Esophagus muscularis mucosa (tissue), 4 donors: Measurements from ENCODE around the gene SLC6A18. TPM values are rescaled to one million over a fixed set of nuclear protein-coding genes. Genes with fewer than 3 reads are reported as not detected.

Experiments
- DNase-seq: peaks from one replicate; pipeline ENCODE4 v3.0.0-alpha.2; 2017; ENCODE audit errors: extremely low spot score
- H3K27ac ChIP-seq, 4 donors: fragments of 200-600 bp; sonication (generic); replicated peaks in 1 of 4; 1 replicate in 3 of 4; 2 replicates in 1 of 4; pipeline ENCODE4 v1.5.1; 2016 to 2019; ENCODE audit warnings: mild to moderate bottlenecking in 1 of 4
- H3K27me3 ChIP-seq, 4 donors: fragments of 200-600 bp; sonication (generic); one replicate each; pipeline versions ENCODE4 v1.5.1 to v1.6.0; 2016 to 2019
- H3K36me3 ChIP-seq, 4 donors: fragments of 200-600 bp; sonication (generic); one replicate each; pipeline ENCODE4 v1.5.1; 2016 to 2019
- H3K4me1 ChIP-seq, 4 donors: fragments of 200-600 bp; sonication (generic); one replicate each; pipeline ENCODE4 v1.5.1; 2016 to 2019
- H3K4me3 ChIP-seq, 4 donors: fragments of 200-600 bp; sonication (generic); 1 replicate in 2 of 4; 2 replicates in 2 of 4; pipeline ENCODE4 v1.5.1; 2016 to 2019; ENCODE audit warnings: mild to moderate bottlenecking in 4 of 4, moderate library complexity in 1 of 4
- H3K9me3 ChIP-seq, 4 donors: fragments of 200-600 bp; sonication (generic); 1 replicate in 3 of 4; 2 replicates in 1 of 4; pipeline ENCODE4 v1.5.1; 2016 to 2019
- EP300 ChIP-seq: sonication (generic); formaldehyde crosslinking; IDR thresholded peaks from one replicate; pipeline ENCODE4 v1.6.1; 2017; ENCODE audit warnings: antibody characterized with exemption
- POLR2A ChIP-seq: fragments of 450-650 bp; IDR thresholded peaks from one replicate; pipeline ENCODE4 v1.6.1; 2017; ENCODE audit warnings: antibody characterized with exemption, moderate library complexity, mild to moderate bottlenecking, low read depth
- POLR2AphosphoS5 ChIP-seq, 2 donors: sonication (generic); formaldehyde crosslinking; IDR thresholded peaks; one replicate each; pipeline ENCODE4 v1.6.1; 2017; ENCODE audit warnings: antibody characterized with exemption in 2 of 2
- WGBS: methylation state at CpG from one replicate; pipeline ENCODE4 v1.1.5; 2018; 5-methylcytosine and 5-hydroxymethylcytosine counted together
- intact Hi-C: fragments of 100-400 bp; cut with DNase I; formaldehyde crosslinking; loops from one replicate; pipeline ENCODE4 v1.15.1; 2023
- total RNA-seq, 4 donors: library from RNA; depleted of rRNA; stranded (reverse); fragments of >200 nt; gene quantifications; one replicate each; pipeline versions ENCODE4 v1.1.0 to v1.2.1, GENCODE V29; 2016
- TF ChIP-seq, protein P1 (sequence below), 3 experiments: fragments of 200-600 bp in 2 of 3; fragments of 450-650 bp in 1 of 3; sonication (generic) in 2 of 3; IDR thresholded peaks; one replicate each; pipeline ENCODE4 v1.5.1; 2017 to 2019; ENCODE audit warnings: antibody characterized with exemption in 3 of 3, mild to moderate bottlenecking in 2 of 3, moderate library complexity in 1 of 3

The SLC6A18 gene
- total RNA-seq, 4 donors from 2014 or later: not detected

GRCh38 chr5:1216918-1217295 is 8.3 kb upstream of the SLC6A18 start:
- intact Hi-C loops: no loop called here
- H3K27me3 ChIP-seq: peaks cover 0 to 71% (median 0%) of the 10 kb centered on the region in 4 donors
- WGBS: 79% methylated on average over 17 of the region's 18 CpGs
- H3K4me1 ChIP-seq: no peaks in the 10 kb centered on the region
- no peak for TF ChIP-seq POLR2AphosphoS5 (IDR thresholded peaks at IDR 0.05)
- TF ChIP-seq POLR2A: no peak
- TF ChIP-seq, protein P1, sequence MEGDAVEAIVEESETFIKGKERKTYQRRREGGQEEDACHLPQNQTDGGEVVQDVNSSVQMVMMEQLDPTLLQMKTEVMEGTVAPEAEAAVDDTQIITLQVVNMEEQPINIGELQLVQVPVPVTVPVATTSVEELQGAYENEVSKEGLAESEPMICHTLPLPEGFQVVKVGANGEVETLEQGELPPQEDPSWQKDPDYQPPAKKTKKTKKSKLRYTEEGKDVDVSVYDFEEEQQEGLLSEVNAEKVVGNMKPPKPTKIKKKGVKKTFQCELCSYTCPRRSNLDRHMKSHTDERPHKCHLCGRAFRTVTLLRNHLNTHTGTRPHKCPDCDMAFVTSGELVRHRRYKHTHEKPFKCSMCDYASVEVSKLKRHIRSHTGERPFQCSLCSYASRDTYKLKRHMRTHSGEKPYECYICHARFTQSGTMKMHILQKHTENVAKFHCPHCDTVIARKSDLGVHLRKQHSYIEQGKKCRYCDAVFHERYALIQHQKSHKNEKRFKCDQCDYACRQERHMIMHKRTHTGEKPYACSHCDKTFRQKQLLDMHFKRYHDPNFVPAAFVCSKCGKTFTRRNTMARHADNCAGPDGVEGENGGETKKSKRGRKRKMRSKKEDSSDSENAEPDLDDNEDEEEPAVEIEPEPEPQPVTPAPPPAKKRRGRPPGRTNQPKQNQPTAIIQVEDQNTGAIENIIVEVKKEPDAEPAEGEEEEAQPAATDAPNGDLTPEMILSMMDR (IDR thresholded peaks at IDR 0.05): no peak
- peaks cover 0 to 9% (median 3%) of the 10 kb centered on the region in 4 donors for H3K9me3 ChIP-seq
- no peak overlapping the region for H3K4me3 ChIP-seq
- H3K36me3 ChIP-seq: no peaks in the 10 kb centered on the region
- no peak overlapping the region for H3K27ac ChIP-seq
- no peak for DNase-seq

- Histone ChIP-seq H3K27me3 (peaks cover 0 to 71% (median 0%) of the 10 kb centered on the region in 4 donors), H3K9me3 (peaks cover 0 to 9% (median 3%) of the 10 kb centered on the region in 4 donors), H3K4me3 (no peak overlapping the region), H3K36me3 (no peaks in the 10 kb centered on the region), H3K27ac (no peak overlapping the region), H3K4me1 (no peaks in the 10 kb centered on the region)
- no peak for DNase-seq
- intact Hi-C loops: no loop called here
- TF ChIP-seq POLR2AphosphoS5 (IDR thresholded peaks at IDR 0.05): no peak
- TF ChIP-seq POLR2A: no peak
- TF ChIP-seq EP300: no peak
- TF ChIP-seq, protein P1 (IDR thresholded peaks at IDR 0.05): no peak
- WGBS: 58% methylated on average over 22 of the region's 24 CpGs
These were observed 7.5 kb upstream of the SLC6A18 start for GRCh38 chr5:1217596-1218206.

DNA sequence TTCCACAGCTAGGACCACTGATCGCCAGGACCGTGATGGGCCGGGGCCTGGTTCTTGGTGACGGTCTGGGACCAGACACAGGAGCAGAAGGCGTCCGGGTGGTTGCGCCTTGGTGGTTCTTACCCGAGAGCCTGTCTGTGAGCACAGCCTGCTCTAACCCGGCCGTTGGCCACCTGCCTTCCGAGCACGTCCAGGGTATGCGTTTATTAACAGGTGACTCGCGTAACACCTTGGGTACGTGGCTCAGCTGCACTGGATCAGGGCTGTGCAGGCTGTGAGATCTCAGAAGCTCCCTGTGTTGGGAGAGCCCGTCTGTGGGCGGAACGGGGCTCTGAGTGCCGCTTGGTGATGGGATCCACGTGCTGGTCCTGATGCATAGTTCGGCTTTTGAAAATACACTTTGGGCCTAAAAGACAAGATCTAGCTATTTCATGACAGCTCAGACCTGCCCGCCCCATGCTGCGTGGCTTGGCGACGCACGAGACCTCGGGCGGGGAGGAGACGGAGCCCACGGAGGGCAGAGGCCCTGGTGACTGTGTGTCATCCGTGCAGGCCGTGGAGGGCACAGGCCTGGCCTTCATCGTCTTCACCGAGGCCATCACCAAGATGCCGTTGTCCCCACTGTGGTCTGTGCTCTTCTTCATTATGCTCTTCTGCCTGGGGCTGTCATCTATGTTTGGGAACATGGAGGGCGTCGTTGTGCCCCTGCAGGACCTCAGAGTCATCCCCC is 6.7 kb upstream of the SLC6A18 start:
- H3K36me3 ChIP-seq: no peaks in the 10 kb centered on the region
- intact Hi-C loops: no loop called here
- H3K4me3 ChIP-seq: no peak overlapping the region
- no peak for DNase-seq
- H3K27me3 ChIP-seq: peaks cover 0 to 74% (median 0%) of the 10 kb centered on the region in 4 donors
- no peaks in the 10 kb centered on the region for H3K4me1 ChIP-seq
- WGBS: 87% methylated on average over 7 of the region's 38 CpGs
- no peak for TF ChIP-seq POLR2A
- no peak for TF ChIP-seq EP300
- TF ChIP-seq, protein P1 (IDR thresholded peaks at IDR 0.05): no peak
- TF ChIP-seq POLR2AphosphoS5 (IDR thresholded peaks at IDR 0.05): no peak
- no peak overlapping the region for H3K27ac ChIP-seq
- peaks cover 0 to 9% (median 3%) of the 10 kb centered on the region in 4 donors for H3K9me3 ChIP-seq

DNA sequence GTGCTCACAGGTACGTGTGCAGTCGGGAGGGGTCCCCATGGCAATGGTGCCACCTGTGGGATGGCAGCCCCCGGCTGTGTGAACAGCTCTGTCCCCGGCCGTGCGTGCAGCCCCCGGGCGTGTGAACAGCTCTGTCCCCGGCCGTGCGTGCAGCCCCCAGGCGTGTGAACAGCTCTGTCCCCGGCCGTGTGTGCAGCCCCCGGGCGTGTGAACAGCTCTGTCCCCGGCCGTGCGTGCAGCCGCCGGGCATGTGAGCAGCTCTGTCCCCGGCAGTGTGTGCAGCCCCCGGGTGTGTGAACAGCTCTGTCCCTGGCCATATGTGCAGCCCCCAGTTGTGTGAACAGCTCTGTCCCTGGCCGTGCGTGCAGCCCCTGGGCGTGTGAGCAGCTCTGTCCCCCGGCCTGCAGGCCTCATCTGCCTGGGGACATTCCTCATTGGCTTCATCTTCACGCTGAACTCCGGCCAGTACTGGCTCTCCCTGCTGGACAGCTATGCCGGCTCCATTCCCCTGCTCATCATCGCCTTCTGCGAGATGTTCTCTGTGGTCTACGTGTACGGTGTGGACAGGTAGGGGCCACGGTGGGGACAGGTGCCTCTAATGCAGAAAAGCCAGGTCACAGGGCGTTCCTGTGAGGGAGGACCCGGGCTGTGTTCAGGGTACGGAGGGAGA is 5.9 kb upstream of the SLC6A18 start:
- DNase-seq: no peak
- Histone ChIP-seq H3K4me3 (no peak overlapping the region), H3K4me1 (no peaks in the 10 kb centered on the region), H3K36me3 (no peaks in the 10 kb centered on the region), H3K27me3 (peaks cover 0 to 74% (median 0%) of the 10 kb centered on the region in 4 donors), H3K27ac (no peak overlapping the region), H3K9me3 (peaks cover 0 to 9% (median 3%) of the 10 kb centered on the region in 4 donors)
- WGBS: 82% methylated on average over 22 of the region's 38 CpGs
- no peak for TF ChIP-seq POLR2AphosphoS5 (IDR thresholded peaks at IDR 0.05)
- no peak for TF ChIP-seq EP300
- TF ChIP-seq, protein P1 (IDR thresholded peaks at IDR 0.05): no peak
- TF ChIP-seq POLR2A: no peak
- intact Hi-C loops: no loop called here
